ENCODE results near the gene FREM1.

The FREM1 gene, protein sequence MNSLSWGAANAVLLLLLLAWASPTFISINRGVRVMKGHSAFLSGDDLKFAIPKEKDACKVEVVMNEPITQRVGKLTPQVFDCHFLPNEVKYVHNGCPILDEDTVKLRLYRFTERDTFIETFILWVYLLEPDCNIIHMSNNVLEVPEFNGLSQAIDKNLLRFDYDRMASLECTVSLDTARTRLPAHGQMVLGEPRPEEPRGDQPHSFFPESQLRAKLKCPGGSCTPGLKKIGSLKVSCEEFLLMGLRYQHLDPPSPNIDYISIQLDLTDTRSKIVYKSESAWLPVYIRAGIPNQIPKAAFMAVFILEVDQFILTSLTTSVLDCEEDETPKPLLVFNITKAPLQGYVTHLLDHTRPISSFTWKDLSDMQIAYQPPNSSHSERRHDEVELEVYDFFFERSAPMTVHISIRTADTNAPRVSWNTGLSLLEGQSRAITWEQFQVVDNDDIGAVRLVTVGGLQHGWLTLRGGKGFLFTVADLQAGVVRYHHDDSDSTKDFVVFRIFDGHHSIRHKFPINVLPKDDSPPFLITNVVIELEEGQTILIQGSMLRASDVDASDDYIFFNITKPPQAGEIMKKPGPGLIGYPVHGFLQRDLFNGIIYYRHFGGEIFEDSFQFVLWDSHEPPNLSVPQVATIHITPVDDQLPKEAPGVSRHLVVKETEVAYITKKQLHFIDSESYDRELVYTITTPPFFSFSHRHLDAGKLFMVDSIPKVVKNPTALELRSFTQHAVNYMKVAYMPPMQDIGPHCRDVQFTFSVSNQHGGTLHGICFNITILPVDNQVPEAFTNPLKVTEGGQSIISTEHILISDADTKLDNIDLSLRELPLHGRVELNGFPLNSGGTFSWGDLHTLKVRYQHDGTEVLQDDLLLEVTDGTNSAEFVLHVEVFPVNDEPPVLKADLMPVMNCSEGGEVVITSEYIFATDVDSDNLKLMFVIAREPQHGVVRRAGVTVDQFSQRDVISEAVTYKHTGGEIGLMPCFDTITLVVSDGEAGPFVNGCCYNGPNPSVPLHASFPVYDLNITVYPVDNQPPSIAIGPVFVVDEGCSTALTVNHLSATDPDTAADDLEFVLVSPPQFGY (N-terminal part only)

DNA sequence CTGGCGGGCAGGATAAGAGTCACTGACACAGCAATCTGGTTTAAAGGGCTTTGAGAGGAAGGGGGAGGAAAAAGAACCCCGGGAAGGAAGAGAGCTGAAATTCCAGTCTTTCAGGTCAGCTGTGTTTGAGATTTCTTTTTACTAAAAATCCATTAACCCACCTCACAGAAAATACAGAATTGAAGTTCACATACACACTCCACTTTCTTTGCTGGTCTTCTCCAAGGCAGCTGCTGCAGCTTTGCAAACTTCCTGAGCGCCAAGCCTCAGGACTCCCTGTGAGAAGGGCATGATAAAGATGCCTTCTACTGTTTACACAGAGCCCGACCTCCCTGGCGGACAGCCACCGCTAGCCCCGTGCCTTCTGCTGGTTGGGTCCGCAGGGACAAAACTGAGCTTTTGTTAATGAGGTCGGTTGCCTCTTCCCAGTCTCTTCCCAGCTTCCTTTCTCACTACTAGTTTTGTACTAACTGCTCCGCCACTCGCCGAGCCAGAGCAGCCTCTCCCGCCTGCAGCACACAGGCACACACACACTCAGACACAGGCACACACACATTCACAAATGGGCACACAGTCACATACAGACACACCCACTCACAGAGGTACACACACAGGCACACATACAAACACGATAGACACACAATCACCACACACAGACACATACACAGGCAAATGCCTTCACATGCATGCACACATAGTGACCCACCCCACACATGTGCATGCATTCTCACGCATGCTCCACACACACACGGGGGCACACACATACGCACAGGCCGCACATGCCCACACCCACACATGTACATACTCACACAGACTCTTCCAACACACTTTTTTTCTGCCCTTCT is at the start of gene FREM1:
FREM1 (minus strand) TSS at position 468 of the 845 bp plus-strand sequence. CDS start 41,451 bp downstream, outside the sequence.
- Mint-ChIP-seq H3K4me3 (no peak within 1 kb of the TSS), H3K27me3 (peaks cover 2% of the 10 kb centered on the region), H3K4me1 (no peaks in the 10 kb centered on the region), H3K36me3 (no peaks in the 10 kb centered on the region), H3K9me3 (no peaks in the 10 kb centered on the region), H3K27ac (no peak within 1 kb of the TSS)

- Mint-ChIP-seq H3K4me3 (no peak overlapping the region), H3K36me3 (no peaks in the 10 kb centered on the region), H3K27me3 (no peaks in the 10 kb centered on the region), H3K9me3 (no peaks in the 10 kb centered on the region), H3K4me1 (peaks cover 5% of the 10 kb centered on the region), H3K27ac (no peak overlapping the region)
These were observed 48.8 kb upstream of the FREM1 start for GRCh38 chr9:14958989-14959388.

DNA sequence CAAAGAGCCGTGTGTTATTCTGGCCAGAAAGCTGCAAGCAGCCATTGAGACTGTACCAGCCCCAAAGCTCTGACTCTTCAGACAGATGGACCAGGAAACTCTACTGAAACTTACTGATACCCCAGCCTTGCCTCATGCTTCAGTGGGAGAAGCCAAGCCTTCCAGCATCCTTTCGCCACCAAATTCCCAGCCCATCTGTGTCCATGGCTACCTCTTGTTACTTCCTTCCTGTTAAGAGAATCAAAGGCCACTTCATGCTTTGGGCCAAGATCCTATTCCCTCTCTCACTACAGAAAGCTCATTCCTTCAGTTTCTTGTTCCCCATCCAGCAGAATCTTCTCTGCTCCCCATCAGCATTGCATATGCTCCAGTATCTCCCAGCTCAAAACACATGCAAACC is 46.9 kb upstream of the FREM1 start:
- no peaks in the 10 kb centered on the region for H3K36me3 Mint-ChIP-seq
- H3K4me1 Mint-ChIP-seq: peaks cover 5% of the 10 kb centered on the region
- H3K9me3 Mint-ChIP-seq: no peaks in the 10 kb centered on the region
- no peaks in the 10 kb centered on the region for H3K27me3 Mint-ChIP-seq
- H3K4me3 Mint-ChIP-seq: no peak overlapping the region
- H3K27ac Mint-ChIP-seq: no peak overlapping the region

- Mint-ChIP-seq H3K27me3 (no peaks in the 10 kb centered on the region), H3K4me1 (no peaks in the 10 kb centered on the region), H3K36me3 (no peaks in the 10 kb centered on the region), H3K27ac (no peak overlapping the region), H3K4me3 (no peak overlapping the region), H3K9me3 (no peaks in the 10 kb centered on the region)
These were observed 46.0 kb upstream of the FREM1 start for GRCh38 chr9:14956208-14956607.

GRCh38 chr9:14945351-14945750 is 35.1 kb upstream of the FREM1 start:
- no peaks in the 10 kb centered on the region for H3K9me3 Mint-ChIP-seq
- H3K4me3 Mint-ChIP-seq: no peak overlapping the region
- no peak overlapping the region for H3K27ac Mint-ChIP-seq
- H3K27me3 Mint-ChIP-seq: no peaks in the 10 kb centered on the region
- H3K36me3 Mint-ChIP-seq: peaks cover 2% of the 10 kb centered on the region
- H3K4me1 Mint-ChIP-seq: no peaks in the 10 kb centered on the region

DNA sequence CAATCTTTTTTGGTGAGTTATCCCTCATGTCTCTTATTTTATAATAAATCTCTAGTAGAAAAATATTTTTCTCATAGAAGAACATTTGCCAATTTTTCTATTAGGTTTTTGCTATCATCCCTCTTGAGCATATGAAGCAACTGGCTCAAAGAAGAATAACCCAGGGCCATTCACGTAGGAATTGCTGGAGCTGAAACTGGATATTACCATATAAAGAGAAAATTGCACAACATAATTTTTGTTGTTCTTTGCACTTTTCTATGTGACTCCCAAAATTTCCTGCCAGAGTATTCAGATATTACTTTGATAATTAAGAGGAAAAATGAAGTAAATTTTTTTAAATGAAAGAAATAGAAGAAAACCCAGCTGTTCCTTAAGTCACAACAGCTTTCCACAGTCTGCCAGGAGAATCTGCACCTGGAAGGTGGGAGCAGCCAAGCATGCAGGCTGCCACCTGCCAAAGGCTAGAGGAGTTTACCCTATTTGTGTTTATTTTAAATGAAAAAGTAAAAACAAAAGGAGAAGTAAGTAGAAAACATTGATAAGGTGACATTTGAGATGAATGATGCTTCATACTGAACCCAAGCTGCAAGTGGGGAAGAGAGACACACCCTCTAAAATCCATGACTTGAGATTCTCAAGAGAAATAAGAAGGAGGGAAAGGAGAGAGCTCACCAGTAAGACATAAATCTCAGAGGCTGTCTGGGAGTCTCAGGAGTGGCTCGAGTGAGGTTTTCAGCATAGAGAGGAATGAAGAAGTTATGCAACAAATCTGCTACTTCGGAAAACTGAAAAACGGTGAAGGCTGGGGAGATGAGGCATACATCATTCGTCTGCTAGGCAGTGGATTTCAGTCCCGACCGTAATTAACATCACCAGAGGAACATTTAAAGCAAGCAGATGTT is 31.5 kb upstream of the FREM1 start:
- no peaks in the 10 kb centered on the region for H3K9me3 Mint-ChIP-seq
- no peak overlapping the region for H3K27ac Mint-ChIP-seq
- no peaks in the 10 kb centered on the region for H3K4me1 Mint-ChIP-seq
- no peak overlapping the region for H3K4me3 Mint-ChIP-seq
- H3K36me3 Mint-ChIP-seq: no peaks in the 10 kb centered on the region
- no peaks in the 10 kb centered on the region for H3K27me3 Mint-ChIP-seq

DNA sequence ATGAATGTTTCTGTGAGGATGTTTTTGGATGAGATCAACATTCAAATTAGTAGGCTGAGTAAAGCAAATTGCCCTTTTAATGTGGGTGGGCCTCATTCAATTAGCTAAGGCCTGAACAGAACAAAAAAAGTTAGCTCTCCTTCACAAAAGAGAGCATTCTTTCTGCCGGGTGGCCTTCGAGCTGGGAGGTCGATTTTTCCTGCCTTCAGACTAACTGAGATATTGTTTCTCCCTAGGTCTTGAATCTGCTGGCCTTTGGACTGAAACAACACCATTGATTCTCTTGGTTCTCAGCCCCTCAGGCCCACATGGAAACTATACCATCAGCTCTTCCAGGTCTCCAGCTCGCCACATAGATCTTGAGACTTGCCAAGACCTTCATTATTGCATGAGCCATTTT is 29.1 kb upstream of the FREM1 start:
- Mint-ChIP-seq H3K9me3 (no peaks in the 10 kb centered on the region), H3K27me3 (no peaks in the 10 kb centered on the region), H3K4me3 (no peak overlapping the region), H3K4me1 (no peaks in the 10 kb centered on the region), H3K27ac (no peak overlapping the region), H3K36me3 (no peaks in the 10 kb centered on the region)

DNA sequence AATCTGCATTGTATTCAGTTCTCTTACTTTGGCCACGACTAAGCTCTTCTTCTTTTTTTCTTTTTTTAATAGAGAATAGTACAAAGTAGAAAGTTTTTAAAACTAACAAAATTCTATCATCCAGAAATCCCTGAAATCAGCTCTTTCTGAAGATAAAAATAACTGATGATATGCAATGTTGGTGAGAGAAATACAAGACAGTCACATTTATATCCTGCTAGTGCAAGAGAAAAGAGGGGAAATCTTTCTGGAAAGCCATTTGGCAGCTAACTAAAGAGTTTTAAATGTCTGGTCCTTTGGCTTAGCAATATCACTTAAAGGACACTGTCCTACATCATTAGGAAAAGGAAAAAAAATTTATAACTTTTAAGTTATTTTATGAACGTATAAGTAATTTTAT is 27.0 kb upstream of the FREM1 start:
- H3K36me3 Mint-ChIP-seq: no peaks in the 10 kb centered on the region
- H3K27me3 Mint-ChIP-seq: no peaks in the 10 kb centered on the region
- H3K4me1 Mint-ChIP-seq: no peaks in the 10 kb centered on the region
- H3K4me3 Mint-ChIP-seq: no peak overlapping the region
- no peaks in the 10 kb centered on the region for H3K9me3 Mint-ChIP-seq
- no peak overlapping the region for H3K27ac Mint-ChIP-seq

- Mint-ChIP-seq H3K9me3 (no peaks in the 10 kb centered on the region), H3K4me1 (no peaks in the 10 kb centered on the region)
These were observed 26.3 kb upstream of the FREM1 start for GRCh38 chr9:14936491-14936890.

DNA sequence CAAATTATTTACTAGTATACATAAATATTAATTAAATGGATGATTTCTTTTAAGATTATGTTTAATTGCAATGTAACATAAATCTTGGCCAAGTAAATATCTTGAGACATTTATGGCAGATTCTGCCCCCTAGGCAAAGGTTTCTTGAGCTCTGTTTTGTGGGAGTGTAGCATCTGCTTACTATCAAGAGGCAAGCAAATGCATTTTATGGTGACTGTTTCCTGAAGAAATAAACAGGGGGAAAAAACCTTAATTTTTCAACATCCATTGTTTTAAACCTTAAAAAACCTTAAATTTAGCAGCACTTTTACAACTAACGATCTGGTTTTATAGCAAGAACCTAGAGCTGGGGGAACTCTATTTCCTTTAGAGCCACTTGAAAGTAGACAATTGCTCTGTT is 25.7 kb upstream of the FREM1 start:
- Mint-ChIP-seq H3K4me1 (no peaks in the 10 kb centered on the region), H3K9me3 (no peaks in the 10 kb centered on the region), H3K27ac (no peak overlapping the region), H3K27me3 (no peaks in the 10 kb centered on the region), H3K36me3 (no peaks in the 10 kb centered on the region), H3K4me3 (no peak overlapping the region)

More at GRCh38 chr9:14936491-14936890, 26.3 kb upstream of the FREM1 start:
- H3K4me3 Mint-ChIP-seq: no peak overlapping the region
- H3K27ac Mint-ChIP-seq: no peak overlapping the region
- no peaks in the 10 kb centered on the region for H3K27me3 Mint-ChIP-seq
- no peaks in the 10 kb centered on the region for H3K36me3 Mint-ChIP-seq

DNA sequence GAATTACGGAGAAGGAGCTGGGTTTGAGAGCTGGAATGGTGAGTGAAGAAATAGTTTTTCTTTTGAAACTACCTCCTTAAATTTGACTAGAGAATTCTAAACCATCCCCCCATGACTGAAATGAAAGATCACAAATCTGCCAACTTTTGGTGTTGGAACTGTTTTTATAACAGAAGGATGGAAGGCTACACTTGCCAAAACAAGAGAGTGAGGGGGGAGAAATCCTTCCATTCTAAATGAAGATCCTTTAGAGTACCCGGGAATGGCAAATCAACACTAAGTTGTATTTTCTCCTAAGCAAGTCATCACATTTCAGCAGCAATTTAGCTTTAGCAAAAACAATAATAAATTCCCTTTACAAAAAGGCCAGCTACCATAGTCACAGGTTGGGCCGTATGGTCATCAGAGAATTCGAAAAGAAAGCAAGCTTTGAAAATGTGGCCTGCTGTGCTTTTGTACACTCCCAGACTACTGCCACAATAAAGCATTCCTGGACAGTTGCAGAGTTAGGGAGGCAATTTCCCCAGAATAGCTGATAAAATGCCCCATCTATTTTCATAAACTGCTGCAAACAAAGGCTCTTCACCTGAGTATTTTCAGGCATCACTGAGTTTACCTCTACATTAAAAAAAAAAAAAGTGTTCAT is 25.0 kb upstream of the FREM1 start:
- Mint-ChIP-seq H3K9me3 (no peaks in the 10 kb centered on the region), H3K4me3 (no peak overlapping the region), H3K27ac (no peak overlapping the region), H3K27me3 (no peaks in the 10 kb centered on the region), H3K36me3 (no peaks in the 10 kb centered on the region), H3K4me1 (no peaks in the 10 kb centered on the region)

DNA sequence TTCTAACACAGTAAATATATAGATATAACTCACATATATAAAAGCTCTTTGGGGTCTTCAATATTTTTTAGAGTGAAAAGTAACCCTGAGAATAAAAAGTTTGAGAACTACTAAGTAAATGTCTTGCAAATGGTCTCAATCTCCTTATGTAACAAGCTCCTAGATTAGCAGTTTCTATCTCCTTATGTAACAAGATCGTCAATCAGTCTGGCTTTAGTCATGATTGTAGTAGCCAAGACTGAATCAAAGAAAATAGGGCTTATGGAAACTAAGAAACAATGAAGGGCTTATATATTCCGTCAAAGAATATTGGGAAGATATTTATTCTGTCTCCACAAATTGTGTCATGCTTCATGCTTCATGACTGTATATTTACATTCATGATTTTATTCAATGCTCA is 22.4 kb upstream of the FREM1 start:
- Mint-ChIP-seq H3K27me3 (no peaks in the 10 kb centered on the region), H3K27ac (no peak overlapping the region), H3K4me1 (no peaks in the 10 kb centered on the region), H3K36me3 (no peaks in the 10 kb centered on the region), H3K4me3 (no peak overlapping the region), H3K9me3 (no peaks in the 10 kb centered on the region)

DNA sequence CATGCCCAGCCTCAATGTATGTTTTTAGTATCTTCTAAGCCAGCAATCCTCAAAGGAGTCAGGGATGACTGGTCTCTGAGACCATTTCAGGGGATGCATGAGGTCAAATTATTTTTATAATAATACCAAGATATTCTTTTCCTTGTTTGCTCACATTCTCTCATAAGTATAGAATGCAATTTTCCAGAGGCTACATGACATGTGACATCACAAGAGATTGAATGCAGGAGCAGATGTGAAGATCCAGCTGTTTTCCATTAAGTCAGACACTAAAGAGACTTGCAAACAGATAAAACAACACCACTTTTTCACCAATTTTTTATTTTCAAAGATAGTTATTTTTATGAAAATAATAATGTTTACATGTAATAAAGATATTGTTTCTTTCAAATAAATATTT is 22.0 kb upstream of the FREM1 start:
- Mint-ChIP-seq H3K4me3 (no peak overlapping the region), H3K4me1 (no peaks in the 10 kb centered on the region), H3K27ac (peak overlapping the region; percentile 72), H3K27me3 (no peaks in the 10 kb centered on the region), H3K36me3 (no peaks in the 10 kb centered on the region), H3K9me3 (no peaks in the 10 kb centered on the region)
